Embryonic facial prominence (tissue), 1 donor: ENCODE measurements around the gene CASP8AP2.
"Not testable (repeated sequence)": the region's sequence is repeated elsewhere in the genome, so short reads cannot be mapped to it uniquely, and the experiment has no call there.

ENCODE experiments used
- DNase-seq: peaks from one replicate; pipeline ENCODE4 v3.0.0-alpha.2; 2016; ENCODE audit errors: extremely low spot score

Gene CASP8AP2

DNA sequence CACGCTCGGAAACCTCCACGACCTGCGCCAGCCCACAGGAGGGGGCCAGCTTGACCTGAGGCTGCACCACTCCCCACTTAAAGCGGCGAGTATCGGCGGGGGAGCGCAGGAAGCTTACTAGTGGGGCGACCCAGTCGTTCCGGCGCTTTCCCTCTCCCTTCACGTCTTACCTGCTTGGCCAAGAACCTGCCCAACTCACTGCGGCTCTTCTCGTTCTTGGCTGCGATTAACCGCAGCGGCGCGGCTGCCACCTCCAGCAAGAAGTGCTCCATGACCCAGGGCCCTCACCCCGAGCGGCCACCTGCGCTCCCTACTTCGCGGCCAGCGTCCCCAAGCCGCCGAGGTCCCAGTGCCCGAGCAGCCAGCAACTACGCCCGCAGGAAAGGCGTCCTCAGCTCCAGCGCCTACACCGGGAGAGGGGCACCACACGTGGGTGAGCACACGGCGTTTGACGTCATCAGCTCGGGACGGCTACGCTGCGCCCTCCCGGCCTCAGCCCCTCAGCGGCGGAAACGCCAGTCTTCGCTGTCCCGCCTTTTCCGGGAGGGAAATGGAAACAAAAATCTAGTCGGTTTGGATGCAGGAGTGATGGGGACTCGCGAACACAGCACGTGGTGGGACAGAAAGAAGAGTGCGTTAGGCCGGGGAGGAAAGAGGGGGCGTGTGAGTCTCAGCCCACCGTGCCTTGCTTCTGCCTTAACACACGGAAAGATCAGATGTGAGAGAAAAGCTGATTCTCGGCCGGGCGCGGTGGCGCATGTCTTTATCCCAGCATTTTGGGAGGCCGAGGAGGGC is 10.1 kb upstream of the CASP8AP2 start, which contains the start of gene MDN1:
Gene MDN1, minus strand, starts transcription at position 459 of the 795 bp plus-strand sequence. Its CDS starts 187 bp downstream, at position 272.
- DNase-seq, result peak; percentile 93

DNA sequence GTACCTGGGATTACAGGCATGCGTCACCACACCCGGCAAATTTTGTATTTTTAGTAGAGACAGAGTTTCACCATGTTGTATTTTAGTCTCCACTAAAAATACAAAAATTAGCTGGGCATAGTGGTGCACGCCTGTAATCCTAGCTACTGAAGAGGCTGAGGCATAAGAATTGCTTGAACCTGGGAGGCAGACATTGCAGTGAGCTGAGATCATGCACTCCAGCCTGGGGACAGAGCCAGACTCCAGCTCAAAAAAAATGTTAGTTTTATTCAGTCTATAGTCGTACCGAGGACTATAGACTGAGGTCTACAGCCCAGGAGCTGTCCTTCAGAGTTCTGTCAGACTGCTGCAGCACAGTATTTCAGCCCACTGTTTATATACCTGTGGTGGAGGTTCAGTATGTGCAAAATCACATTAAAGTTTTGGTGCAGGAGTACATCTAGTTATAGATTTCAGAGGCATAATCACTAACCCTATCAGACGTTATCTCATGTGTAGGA is 3.6 kb upstream of the CASP8AP2 start:
- DNase-seq, result no peak

DNA sequence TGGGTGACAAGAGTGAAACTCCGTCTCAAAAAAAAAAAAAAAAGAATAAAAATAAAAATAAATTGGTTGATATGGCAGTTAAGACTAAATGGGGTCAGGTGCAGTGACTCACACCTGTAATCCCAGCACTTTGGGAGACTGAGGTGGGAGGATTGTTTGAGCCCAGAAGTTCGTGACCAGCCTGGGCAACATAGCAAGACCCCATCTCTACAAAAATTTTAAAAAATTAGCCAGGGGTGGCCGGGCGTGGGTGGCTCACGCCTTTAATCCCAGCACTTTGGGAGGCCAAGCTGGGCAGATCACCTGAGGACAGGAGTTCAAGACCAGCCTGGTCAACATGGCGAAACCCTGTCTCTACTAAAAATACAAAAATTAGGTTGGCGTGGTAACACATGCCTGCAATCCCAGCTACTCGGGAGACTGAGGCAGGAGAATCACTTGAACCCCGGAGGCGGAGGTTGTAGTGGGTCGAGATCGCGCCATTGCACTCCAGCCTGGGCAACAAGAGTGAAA is 1.1 kb upstream of the CASP8AP2 start:
- DNase-seq, result not testable (repeated sequence)

DNA sequence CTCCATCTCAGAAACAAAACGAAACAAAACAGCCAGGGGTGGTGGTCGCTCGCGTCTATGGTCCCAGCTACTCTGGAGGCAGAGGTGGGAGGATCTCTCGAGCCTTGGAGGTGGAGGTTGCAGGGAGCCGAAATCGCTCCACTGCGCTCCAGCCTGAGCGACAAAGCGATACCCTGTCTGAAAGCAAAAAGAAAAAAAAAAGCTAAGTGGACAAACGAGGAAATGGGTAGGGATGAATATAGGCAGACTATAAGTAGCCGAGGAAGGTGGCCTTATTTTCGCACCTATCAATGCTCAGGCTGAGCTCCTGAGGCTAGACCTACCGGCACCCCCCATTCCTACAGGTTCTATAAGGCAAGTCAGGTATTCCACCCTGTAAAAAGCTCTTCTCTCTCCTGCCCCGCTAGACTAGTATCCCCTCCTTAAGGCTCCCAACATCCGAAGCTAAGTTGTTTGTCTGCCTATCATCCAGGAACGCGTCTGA is 650 bp upstream of the CASP8AP2 start:
- no peak for DNase-seq

DNA sequence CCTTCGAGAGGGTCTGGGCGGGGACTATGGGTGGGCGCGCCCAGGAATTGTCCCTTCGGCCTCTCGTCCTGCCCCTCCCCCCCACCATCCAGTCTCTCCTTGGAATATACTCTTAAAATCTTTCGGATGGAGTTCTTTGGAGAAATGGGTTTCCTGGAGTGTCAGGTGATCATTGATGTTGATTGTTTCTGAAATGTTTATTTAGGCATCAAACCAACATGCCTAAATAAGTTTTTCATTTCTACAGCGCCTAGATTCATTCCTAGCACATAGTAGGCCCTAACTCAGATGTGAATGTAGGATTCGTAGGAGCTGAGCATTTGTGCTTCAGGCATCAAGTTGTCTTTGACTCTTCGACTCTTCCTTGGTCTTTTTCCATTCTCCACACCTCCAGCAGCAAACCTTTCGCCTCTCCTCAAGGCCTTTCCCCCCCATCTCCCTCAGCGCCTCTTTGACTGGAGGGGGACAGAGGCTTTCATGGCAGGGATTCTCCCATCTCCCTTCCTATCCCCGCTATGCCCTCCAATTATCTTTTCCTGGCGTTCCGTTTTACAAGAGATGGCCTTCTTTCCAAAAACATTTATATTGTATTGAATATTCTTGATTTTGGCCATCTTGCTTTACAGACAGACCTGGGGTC is 610 bp downstream of the CASP8AP2 start:
- DNase-seq, result no peak

DNA sequence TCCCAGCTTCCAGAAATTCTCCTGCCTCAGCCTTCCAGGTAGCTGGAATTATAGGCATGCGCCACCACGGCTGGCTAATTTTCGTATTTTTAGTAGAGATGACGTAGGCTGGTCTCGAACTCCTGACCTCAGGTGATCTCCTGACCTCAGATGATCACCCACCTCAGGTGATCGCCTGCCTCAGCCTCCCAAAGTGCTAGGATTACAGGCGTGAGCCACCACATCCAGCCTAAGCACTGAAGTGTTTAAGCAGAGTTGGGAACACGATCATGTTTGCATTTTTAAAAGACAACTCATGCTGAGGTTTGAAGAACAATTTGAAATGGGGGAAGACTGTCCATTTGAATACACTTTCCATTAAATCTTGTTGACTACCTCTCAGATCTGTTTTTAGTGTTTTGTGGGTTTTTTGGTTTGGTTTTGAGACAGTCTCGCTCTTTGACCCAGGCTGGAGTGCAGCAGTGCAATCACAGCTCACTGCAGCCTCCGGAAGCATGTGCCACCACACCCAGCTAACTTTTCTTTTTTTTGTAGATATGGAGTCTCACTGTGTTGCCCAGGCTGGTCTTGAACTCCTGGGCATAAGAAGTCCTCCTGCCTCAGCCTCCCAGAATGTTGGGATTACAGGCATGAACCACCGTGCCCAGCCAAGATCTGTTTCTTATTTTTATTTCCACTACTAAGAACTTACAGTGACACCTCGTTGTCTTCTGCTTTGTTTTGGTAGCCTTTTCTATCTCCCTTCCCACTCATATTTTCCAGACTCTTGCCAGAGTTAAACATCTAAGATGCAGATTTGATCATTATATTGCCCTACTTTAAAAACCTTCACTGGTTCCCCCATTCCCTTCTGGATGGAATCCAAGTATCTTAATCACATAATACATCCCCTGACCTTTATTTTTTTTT is 5.5 kb downstream of the CASP8AP2 start:
- DNase-seq, result no peak

DNA sequence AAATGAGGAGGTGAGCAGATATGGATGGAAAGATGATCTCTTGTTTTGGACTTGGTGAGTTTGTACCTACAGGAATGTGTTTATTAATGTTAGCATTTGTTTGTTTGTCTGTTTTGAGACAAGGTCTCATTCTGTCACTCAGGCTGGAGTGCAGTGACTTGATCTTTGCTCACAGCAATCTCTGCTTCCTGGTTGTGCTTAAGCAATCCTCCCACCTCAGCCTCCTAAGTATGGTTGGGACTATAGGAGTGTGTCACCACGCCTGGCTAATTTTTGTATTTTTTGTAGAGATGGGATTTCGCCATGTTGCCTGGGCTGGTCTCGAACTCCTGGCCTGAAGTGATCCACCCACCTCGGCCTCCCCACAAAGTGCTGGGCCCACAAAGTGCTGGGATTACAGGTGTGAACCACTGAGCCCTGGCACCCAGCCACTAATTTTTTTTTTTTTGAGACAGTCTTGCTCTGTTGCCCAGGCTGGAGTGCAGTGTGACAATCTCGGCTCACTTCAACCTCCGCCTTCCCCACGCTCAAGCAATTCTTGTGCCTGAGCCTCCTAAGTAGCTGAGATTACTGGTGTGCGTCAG is 7.1 kb downstream of the CASP8AP2 start:
- DNase-seq, result no peak

DNA sequence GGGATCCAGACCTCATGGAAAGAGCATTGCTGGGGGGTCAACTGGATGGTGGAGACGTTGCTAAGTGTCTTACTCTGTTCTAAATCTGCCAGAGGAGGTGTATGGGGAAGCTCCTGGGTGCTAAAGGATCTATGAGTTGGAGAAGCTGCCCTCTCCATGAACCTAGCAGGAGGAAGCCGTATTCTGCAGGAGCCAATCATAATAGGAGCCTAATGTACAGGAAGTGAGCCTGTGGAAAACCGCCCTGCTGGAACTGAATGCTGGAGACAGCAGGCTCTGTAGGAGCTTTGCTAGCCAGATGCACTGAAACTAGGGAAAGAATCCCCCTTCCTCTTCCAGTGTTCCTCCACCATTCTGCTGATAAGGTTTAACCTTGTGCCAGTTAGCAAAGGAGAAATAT is 10.9 kb downstream of the CASP8AP2 start:
- no peak for DNase-seq

DNA sequence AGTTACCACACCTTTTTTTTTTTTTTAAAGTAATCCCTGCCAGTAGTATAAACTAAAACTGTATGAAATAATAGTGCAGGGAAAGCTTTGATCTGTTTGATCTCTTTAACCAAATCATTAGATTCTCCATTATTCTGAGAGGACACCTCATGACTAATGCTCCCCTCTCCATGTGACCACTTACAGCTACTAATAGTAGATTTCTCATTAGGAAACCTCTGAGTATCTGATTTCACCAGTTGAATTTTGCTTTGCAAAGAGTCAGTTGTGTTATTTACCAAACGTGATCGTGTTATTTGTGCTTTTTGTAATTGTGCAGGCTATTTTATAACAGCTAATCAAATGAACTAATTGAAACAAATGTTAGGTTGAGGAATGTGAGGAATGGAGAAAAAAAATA is 12.5 kb downstream of the CASP8AP2 start:
- no peak for DNase-seq

DNA sequence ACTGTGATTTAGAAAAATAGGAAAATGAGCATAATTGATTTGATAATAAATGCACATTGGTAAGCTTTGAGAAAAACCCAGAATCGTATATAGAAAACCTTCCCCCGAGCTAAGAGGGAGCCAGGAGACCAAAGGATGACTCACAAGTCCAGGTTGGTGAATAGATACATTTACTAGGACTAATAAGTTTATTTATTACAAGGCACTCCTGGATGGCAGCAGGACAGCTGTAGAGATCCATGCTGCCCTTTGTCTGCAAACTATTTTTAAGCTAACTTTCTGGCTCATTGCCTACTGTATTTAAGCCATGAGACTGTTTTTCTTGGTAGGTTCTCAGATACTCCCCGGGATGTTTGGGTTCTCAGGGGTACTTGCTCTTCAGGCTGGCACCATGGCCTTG is 13.4 kb downstream of the CASP8AP2 start:
- DNase-seq, result no peak

DNA sequence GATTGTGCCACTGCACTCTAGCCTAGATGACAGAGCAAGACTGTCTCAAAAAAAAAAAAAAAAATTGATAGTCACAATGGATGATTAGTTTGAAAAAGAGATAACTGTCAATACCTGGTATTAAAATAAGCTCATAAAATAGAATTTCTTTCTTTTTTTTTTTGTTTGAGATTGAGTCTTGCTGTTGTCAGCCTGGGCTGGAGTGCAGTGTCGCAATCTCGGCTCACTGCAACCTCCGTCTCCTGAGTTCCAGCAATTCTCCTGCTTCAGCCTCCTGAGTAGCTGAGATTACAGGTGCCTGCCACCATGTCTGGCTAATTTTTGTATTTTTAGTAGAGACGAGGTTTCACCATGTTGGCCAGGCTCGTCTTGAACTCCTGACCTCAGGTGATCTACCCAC is 17.8 kb downstream of the CASP8AP2 start:
- DNase-seq, result not testable (repeated sequence)

DNA sequence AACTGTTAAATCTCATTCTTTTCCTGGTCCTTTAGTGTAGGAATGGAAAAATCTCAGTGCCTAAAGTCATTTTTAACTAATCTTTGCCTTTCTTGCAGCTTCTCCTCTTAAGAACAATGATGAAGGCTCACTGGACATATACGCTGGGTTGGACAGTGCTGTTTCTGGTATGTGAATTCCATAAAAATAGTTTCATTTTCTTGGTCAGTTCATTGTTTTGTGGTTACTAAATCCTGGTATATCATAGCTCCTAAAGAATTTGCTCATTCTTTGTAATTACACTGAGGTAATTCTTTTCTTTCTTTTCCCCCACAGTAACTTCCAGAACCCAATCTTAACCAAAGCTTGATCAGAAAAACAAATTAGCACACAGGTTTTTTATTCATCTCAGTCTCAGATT is 23.4 kb downstream of the CASP8AP2 start:
- DNase-seq, result no peak

DNA sequence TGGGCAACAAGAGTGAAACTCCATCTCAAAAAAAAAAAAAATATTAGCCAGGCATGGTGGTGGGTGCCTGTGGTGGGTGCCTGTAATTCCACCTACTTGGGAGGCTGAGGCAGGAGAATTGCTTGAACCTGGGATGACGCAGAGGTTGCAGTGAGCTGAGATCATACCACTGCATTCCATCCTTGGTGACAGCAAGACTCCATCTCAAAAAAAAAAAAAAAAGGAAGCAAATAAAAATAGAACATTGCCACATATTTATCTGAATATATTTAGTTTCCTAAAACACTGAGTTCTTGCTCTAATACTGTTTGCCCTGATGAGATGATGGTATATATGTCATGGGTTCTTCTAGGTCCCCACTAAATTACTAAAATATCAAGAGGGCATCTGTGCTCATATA is 28.4 kb downstream of the CASP8AP2 start:
- no peak for DNase-seq

DNA sequence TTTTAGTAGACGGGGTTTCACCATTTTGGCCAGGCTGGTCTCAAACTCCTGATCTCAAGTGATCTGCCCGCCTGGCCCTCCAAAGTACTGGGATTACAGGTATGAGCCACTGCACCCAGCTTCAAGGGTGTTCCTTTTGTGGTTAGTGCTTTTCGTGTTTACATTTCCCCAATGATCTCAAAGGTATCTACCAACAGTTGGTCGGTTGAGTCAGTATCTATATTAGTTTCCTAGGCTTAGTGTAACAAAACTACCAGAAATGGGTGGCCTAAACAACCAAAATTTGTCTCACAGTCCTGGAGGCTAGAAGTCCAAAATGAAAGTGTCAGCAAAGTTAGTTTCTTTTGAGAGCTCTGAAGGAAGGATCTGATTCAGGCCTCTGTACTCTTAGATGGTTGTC is 30.1 kb downstream of the CASP8AP2 start:
- no peak for DNase-seq

DNA sequence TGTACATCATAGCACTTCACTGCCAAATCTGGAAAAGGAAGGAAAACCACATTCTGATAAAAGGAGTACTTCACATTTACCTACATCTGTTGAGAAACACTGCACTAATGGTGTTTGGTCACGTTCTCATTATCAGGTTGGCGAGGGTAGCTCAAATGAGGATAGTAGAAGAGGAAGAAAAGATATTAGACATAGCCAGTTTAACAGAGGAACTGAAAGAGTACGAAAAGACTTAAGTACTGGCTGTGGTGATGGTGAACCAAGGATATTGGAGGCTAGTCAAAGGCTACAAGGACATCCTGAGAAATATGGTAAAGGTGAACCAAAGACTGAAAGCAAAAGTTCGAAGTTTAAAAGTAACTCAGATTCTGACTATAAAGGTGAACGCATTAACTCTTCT is 32.6 kb downstream of the CASP8AP2 start:
- no peak for DNase-seq

DNA sequence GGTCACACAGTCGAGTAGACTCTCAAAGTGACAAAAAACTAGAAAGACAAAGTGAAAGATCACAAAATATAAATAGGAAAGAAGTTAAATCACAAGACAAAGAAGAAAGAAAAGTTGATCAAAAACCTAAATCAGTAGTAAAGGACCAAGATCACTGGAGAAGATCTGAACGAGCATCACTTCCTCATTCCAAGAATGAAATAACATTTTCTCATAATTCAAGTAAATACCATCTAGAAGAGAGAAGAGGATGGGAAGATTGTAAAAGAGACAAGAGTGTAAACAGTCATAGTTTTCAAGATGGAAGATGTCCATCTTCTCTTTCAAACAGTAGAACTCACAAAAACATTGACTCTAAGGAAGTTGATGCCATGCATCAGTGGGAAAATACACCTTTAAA is 33.0 kb downstream of the CASP8AP2 start:
- DNase-seq, result no peak

DNA sequence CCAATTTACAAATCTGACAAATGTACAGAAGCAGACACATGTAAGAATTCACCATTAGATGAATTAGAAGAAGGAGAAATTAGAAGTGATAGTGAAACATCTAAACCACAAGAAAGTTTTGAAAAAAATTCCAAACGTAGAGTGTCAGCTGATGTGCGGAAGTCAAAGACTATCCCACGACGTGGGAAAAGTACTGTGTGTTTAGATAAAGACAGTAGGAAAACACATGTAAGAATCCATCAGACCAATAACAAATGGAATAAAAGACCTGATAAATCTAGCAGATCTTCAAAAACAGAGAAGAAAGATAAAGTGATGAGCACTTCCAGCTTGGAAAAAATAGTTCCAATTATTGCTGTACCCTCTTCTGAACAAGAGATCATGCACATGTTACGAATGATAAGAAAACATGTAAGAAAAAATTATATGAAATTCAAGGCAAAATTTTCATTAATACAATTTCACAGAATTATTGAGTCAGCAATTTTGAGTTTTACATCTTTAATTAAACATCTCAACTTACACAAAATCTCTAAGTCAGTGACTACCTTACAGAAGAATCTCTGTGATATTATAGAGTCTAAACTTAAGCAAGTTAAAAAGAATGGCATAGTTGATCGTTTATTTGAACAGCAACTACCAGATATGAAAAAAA is 36.5 kb downstream of the CASP8AP2 start:
- no peak for DNase-seq

DNA sequence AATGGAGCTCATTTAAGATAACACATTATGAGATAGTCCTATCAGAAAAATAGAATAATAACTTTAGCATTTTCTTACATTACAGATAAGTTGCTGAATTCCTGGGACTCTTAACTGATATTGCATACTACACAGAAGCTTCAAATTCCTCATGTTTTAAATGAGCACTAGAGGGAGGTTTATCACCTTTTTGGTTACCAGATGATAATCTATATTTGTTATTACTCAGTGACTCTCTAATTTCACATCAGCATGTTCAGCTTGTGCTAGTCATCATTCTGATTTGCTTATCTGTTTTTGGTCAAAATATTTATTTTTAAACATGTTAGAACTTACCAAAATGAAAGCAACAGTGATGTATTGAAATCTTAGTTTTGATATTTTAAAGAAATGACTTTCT is 44.0 kb downstream of the CASP8AP2 start:
- no peak for DNase-seq

DNA sequence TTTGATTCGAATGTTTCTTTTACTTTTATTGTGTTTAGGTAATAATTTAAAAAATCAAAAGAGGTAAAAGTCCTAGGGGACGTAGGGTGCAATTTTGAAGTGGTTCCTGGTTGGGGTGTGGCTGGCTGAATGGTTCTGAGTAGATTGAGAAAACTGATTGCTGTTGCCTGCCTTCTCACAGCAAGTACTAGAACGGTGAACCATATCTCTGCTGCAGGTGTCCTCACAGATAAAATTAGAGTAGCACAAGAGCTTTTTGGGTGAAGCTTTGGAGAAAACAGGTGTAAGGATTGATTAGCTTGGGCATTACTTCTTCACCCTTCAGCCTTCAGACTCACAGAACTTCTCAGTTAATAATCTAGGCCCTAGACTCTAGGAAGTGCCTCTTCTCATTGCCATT is 44.8 kb downstream of the CASP8AP2 start:
- no peak for DNase-seq

DNA sequence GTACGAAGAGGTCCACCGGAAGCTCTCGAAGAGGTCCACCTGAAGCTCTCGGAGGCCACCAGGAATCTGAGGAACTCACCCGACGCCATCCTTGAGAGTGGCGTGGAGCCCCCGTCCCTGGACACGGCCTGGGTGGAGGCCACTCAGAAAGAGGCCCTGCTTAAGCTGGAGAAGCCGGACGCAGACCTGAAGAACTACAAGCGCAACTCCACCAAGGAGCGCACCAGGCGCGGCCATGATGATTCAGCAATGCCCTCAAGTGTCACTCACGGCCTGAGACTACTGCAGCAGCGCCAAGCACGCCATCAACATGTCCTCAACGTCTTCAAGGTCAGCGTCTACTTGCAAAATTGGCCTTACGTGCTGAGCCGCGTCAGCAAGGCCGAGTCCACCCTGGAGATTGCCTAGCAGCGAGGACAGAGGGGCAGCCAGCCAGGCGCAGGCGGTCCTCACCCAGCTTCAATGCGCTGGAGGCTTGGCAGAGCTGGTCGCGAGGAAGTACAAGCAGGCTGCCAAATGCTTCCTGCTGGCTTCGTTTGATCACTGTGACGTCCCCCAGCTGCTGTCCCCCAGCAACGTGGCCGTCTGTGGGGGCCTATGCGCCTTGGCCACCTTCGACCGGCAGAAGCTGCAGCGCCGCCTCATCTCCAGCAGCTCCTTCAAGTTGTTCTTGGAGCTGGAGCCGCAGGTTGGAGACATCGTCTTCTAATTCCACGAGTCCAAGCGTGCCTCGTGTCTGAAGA is 56.9 kb downstream of the CASP8AP2 start:
- DNase-seq, result no peak
